ENCODE measurements around the gene BCL10. TPM values are rescaled to one million over a fixed set of nuclear protein-coding genes. Genes with fewer than 3 reads are reported as not detected.

BCL10 gene
- total and polyA plus RNA-seq, 2 of the 8 experiments (the other 6 are each of a cell fraction or from before 2014, with no cell fraction given) = 7.4 to 29.6 TPM

GRCh38 chr1:85224734-85225623, 51.5 kb downstream of the BCL10 start:
- Histone ChIP-seq H4K5ac (ENCODE audit: insufficient read length, low read depth, low read length) (no peak overlapping the region), H3K4me1 (replicated peaks in 1 of 4; ENCODE audit: control insufficient read depth in 3 of 4, insufficient read depth in 4 of 4, low read length in 3 of 4) (peaks cover 0 to 15% (median 4%) of the 10 kb centered on the region in 4 experiments; a peak in 4 of 7 replicates), H2BK120ac (replicated peaks; ENCODE audit: low read depth, low read length) (no peak overlapping the region), H3K23ac (ENCODE audit: insufficient read length) (no peak overlapping the region), H3K27ac (ENCODE audit: low read depth, low read length) (0 out of 2 replicates have a peak overlapping the region, but pooled peaks have one; percentile 2), H2BK20ac (ENCODE audit: low read length) (no peak overlapping the region), H4K8ac (ENCODE audit: extremely low read depth, insufficient read depth, low read length) (no peak overlapping the region), H3K18ac (ENCODE audit: extremely low read depth, low read length) (no peak overlapping the region; the same call in 1 of the 2 replicates), H3K4ac (replicated peaks; ENCODE audit: insufficient read length, low read depth, low read length) (no peak overlapping the region), H3K14ac (ENCODE audit: insufficient read length) (no peak overlapping the region), H2BK5ac (ENCODE audit: low read depth, low read length) (no peak overlapping the region), H3K23me2 (ENCODE audit: low read depth, low read length) (no peaks in the 10 kb centered on the region), H2AK5ac (ENCODE audit: low read depth, low read length) (no peak overlapping the region), H3K4me2 (ENCODE audit: insufficient read depth in 1 of 2, low read depth in 2 of 2, low read length in 2 of 2) (peak overlapping the region; percentile 50 to 59), H3K4me3 (ENCODE audit: extremely low read depth in 1 of 4, insufficient read depth in 2 of 4, low read depth in 3 of 4, low read length in 4 of 4) (peak overlapping the region in 2 of 4 experiments; percentile 1 to 5; a peak in 2 of 8 replicates), H3K56ac (replicated peaks; ENCODE audit: insufficient read length, low read depth, low read length) (no peak overlapping the region), H3K79me2 (ENCODE audit: control insufficient read depth in 1 of 2, insufficient read depth in 2 of 2, low read length in 2 of 2) (no peaks in the 10 kb centered on the region), H3K9me3 (ENCODE audit: insufficient read depth in 2 of 2, low read depth in 1 of 2, low read length in 1 of 2) (no peaks in the 10 kb centered on the region), H2BK15ac (ENCODE audit: low read length) (no peak overlapping the region), H3K9ac (replicated peaks in 1 of 4; ENCODE audit: extremely low read depth in 1 of 4, low read depth in 3 of 4, low read length in 3 of 4) (no peak overlapping the region), H4K20me1 (replicated peaks in 1 of 2; ENCODE audit: control insufficient read depth in 1 of 2, insufficient read depth in 2 of 2, low read length in 2 of 2) (no peaks in the 10 kb centered on the region), H4K91ac (replicated peaks; ENCODE audit: insufficient read length, low read length) (no peak overlapping the region), H3K36me3 (ENCODE audit: control insufficient read depth in 2 of 4, insufficient read depth in 4 of 4, low read length in 3 of 4) (no peaks in the 10 kb centered on the region), H2BK12ac (ENCODE audit: low read depth, low read length) (no peak overlapping the region; the same call in 1 of the 2 replicates), H2AFZ (ENCODE audit: low read length) (no peak overlapping the region), H3K27me3 (replicated peaks in 1 of 4; ENCODE audit: control insufficient read depth in 3 of 4, extremely low read depth in 1 of 4, insufficient read depth in 3 of 4, low read length in 3 of 4) (no peaks in the 10 kb centered on the region), H3K79me1 (ENCODE audit: low read depth, low read length) (no peaks in the 10 kb centered on the region)
- CTCF ChIA-PET (ENCODE audit: partially characterized antibody) = interaction anchor here (0.8 to 3.1 kb wide), 13 partner anchors 9 to 280 kb away, joined by 3 to 15 read pairs (median 4); no protein-coding TSS in a partner anchor
- POLR2A ChIA-PET (ENCODE audit: partially characterized antibody) = interaction anchor here (1.0 to 2.9 kb wide), 5 partner anchors 14 to 35 kb away, joined by 3 to 17 read pairs (median 4); partner anchors contain the start of genes C1orf52 and SYDE2
- FAIRE-seq (peak; percentile 88), DNase-seq (ENCODE audit: low read depth in 1 of 2, low spot score in 2 of 2) (peak; percentile 38 to 60)
- WGBS, 2 experiments (ENCODE audit: extremely low coverage in 1 of 2, insufficient coverage in 1 of 2, insufficient read length in 1 of 2, insufficient replicate concordance in 2 of 2, low coverage in 1 of 2, low lambda C conversion rate in 2 of 2, missing lambda C conversion rate in 1 of 2) = 45% methylated on average over 3 of the region's 3 CpGs; no CpG with 5 or more reads in 1 of the 2 experiments
- TF ChIP-seq EZH2 (IDR thresholded peaks at IDR 0.05; ENCODE audit: low read depth, low read length, severe bottlenecking) = no peak
- TF ChIP-seq KDM5A (IDR thresholded peaks at IDR 0.05; ENCODE audit: low read length) = no peak
- TF ChIP-seq RNF2 (IDR thresholded peaks at IDR 0.05; ENCODE audit: borderline replicate concordance, low read depth, low read length, missing control alignments, poor library complexity, severe bottlenecking) = no peak
- TF ChIP-seq MAX (IDR thresholded peaks at IDR 0.05) = peak; percentile 55; the same call in 1 of the 2 replicates
- TF ChIP-seq YY1 (IDR thresholded peaks at IDR 0.05; ENCODE audit: low read depth, low read length) = no peak
- TF ChIP-seq TCF12 (IDR thresholded peaks at IDR 0.05; ENCODE audit: low read depth, low read length) = peak; percentile 96
- TF ChIP-seq POLR2A (IDR thresholded peaks at IDR 0.05; ENCODE audit: control extremely low read depth in 1 of 2, low read depth in 2 of 2, low read length in 2 of 2) = no peak
- peak; percentile 99 for TF ChIP-seq RBBP5 (IDR thresholded peaks at IDR 0.05; ENCODE audit: borderline replicate concordance, low read depth, low read length)
- peak in 1 of 2 experiments; percentile 22; a peak in 1 of 4 replicates for TF ChIP-seq RAD21 (IDR thresholded peaks at IDR 0.05 in 1 of 2, conservative IDR thresholded peaks at IDR 0.05 in 1 of 2; ENCODE audit: low read depth in 2 of 2, low read length in 2 of 2)

Measured in H1 (cell line).